Measurements from ENCODE around the gene ASTN2. TPM values are rescaled to one million over a fixed set of nuclear protein-coding genes. Genes with fewer than 3 reads are reported as not detected.

The ASTN2 gene
- total and polyA plus RNA-seq, 4 donors, result 0.57 to 2.9 (median 1.4) TPM

GRCh38 chr9:116733010-116733641, 681.7 kb downstream of the ASTN2 start:
- H3K4me1 ChIP-seq (ENCODE audit: control insufficient read depth in 4 of 4, insufficient read depth in 4 of 4, low read length in 3 of 4), result peaks cover 0 to 5% (median 2%) of the 10 kb centered on the region in 4 donors
- no peak for TF ChIP-seq SP1 (IDR thresholded peaks at IDR 0.05)
- TF ChIP-seq HNF4G (IDR thresholded peaks at IDR 0.05), result no peak
- no peak for TF ChIP-seq FOXA1 (IDR thresholded peaks at IDR 0.05)
- no peak for TF ChIP-seq GABPA (IDR thresholded peaks at IDR 0.05 in 1 of 2, conservative IDR thresholded peaks at IDR 0.05 in 1 of 2)
- TF ChIP-seq TAF1 (conservative IDR thresholded peaks at IDR 0.05), result no peak
- no peak for TF ChIP-seq ATF3 (IDR thresholded peaks at IDR 0.05)
- no peak for TF ChIP-seq RXRA (IDR thresholded peaks at IDR 0.05)
- TF ChIP-seq, protein P1, sequence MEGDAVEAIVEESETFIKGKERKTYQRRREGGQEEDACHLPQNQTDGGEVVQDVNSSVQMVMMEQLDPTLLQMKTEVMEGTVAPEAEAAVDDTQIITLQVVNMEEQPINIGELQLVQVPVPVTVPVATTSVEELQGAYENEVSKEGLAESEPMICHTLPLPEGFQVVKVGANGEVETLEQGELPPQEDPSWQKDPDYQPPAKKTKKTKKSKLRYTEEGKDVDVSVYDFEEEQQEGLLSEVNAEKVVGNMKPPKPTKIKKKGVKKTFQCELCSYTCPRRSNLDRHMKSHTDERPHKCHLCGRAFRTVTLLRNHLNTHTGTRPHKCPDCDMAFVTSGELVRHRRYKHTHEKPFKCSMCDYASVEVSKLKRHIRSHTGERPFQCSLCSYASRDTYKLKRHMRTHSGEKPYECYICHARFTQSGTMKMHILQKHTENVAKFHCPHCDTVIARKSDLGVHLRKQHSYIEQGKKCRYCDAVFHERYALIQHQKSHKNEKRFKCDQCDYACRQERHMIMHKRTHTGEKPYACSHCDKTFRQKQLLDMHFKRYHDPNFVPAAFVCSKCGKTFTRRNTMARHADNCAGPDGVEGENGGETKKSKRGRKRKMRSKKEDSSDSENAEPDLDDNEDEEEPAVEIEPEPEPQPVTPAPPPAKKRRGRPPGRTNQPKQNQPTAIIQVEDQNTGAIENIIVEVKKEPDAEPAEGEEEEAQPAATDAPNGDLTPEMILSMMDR (IDR thresholded peaks at IDR 0.05; ENCODE audit: low read depth, low read length, missing input control), result no peak
- no peaks in the 10 kb centered on the region for H3K9me3 ChIP-seq (ENCODE audit: control insufficient read depth in 4 of 4, low read length in 3 of 4)
- no peaks in the 10 kb centered on the region for H3K36me3 ChIP-seq (ENCODE audit: control insufficient read depth in 4 of 4, insufficient read depth in 3 of 4, low read depth in 1 of 4, low read length in 3 of 4)
- no peak overlapping the region for H3K27ac ChIP-seq (ENCODE audit: low read depth in 1 of 2, low read length in 2 of 2)
- H3K9ac ChIP-seq (ENCODE audit: low read depth in 1 of 2, low read length in 2 of 2), result no peak overlapping the region
- H3K27me3 ChIP-seq (ENCODE audit: control insufficient read depth in 4 of 4, insufficient read depth in 4 of 4, low read length in 3 of 4), result no peaks in the 10 kb centered on the region
- DNase-seq (ENCODE audit: low spot score), result no peak
- WGBS, result 76% methylated on average over 9 of the region's 9 CpGs
- no peak overlapping the region for H3K4me3 ChIP-seq (ENCODE audit: low read depth in 1 of 3, low read length in 3 of 3)

DNA sequence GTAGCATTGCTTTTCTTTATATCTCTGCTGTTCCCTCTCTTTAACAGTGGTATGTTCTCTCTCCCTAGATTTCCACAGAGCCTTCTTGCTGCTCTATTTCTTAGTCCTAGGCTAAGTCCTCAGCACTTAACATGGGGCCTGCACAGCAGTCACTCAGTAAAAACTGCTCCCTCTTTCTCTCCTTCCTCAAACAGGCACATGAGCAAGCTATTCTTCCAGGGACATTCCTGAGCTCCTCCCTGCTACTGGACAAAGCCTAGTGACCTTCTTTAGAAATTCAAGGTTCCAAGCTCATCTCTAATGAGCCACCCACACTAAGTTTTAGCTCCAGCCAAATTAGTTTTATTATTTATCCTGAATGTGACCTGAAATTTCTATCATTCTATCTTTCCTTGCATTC, 688.3 kb downstream of the ASTN2 start:
- TF ChIP-seq GABPA (IDR thresholded peaks at IDR 0.05 in 1 of 2, conservative IDR thresholded peaks at IDR 0.05 in 1 of 2), result no peak
- TF ChIP-seq, protein P2, sequence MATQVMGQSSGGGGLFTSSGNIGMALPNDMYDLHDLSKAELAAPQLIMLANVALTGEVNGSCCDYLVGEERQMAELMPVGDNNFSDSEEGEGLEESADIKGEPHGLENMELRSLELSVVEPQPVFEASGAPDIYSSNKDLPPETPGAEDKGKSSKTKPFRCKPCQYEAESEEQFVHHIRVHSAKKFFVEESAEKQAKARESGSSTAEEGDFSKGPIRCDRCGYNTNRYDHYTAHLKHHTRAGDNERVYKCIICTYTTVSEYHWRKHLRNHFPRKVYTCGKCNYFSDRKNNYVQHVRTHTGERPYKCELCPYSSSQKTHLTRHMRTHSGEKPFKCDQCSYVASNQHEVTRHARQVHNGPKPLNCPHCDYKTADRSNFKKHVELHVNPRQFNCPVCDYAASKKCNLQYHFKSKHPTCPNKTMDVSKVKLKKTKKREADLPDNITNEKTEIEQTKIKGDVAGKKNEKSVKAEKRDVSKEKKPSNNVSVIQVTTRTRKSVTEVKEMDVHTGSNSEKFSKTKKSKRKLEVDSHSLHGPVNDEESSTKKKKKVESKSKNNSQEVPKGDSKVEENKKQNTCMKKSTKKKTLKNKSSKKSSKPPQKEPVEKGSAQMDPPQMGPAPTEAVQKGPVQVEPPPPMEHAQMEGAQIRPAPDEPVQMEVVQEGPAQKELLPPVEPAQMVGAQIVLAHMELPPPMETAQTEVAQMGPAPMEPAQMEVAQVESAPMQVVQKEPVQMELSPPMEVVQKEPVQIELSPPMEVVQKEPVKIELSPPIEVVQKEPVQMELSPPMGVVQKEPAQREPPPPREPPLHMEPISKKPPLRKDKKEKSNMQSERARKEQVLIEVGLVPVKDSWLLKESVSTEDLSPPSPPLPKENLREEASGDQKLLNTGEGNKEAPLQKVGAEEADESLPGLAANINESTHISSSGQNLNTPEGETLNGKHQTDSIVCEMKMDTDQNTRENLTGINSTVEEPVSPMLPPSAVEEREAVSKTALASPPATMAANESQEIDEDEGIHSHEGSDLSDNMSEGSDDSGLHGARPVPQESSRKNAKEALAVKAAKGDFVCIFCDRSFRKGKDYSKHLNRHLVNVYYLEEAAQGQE (IDR thresholded peaks at IDR 0.05), result no peak
- TF ChIP-seq HNF4A (conservative IDR thresholded peaks at IDR 0.05), result no peak
- no peak for TF ChIP-seq YY1 (IDR thresholded peaks at IDR 0.05)
- no peak for TF ChIP-seq HNF4G (IDR thresholded peaks at IDR 0.05)
- no peak for TF ChIP-seq TAF1 (conservative IDR thresholded peaks at IDR 0.05)
- TF ChIP-seq SP1 (IDR thresholded peaks at IDR 0.05), result no peak
- TF ChIP-seq, protein P3, sequence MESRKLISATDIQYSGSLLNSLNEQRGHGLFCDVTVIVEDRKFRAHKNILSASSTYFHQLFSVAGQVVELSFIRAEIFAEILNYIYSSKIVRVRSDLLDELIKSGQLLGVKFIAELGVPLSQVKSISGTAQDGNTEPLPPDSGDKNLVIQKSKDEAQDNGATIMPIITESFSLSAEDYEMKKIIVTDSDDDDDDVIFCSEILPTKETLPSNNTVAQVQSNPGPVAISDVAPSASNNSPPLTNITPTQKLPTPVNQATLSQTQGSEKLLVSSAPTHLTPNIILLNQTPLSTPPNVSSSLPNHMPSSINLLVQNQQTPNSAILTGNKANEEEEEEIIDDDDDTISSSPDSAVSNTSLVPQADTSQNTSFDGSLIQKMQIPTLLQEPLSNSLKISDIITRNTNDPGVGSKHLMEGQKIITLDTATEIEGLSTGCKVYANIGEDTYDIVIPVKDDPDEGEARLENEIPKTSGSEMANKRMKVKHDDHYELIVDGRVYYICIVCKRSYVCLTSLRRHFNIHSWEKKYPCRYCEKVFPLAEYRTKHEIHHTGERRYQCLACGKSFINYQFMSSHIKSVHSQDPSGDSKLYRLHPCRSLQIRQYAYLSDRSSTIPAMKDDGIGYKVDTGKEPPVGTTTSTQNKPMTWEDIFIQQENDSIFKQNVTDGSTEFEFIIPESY (IDR thresholded peaks at IDR 0.05), result no peak
- no peak for TF ChIP-seq RAD21 (IDR thresholded peaks at IDR 0.05)
- no peak for TF ChIP-seq FOXA1 (IDR thresholded peaks at IDR 0.05)
- TF ChIP-seq, protein P1 (IDR thresholded peaks at IDR 0.05; ENCODE audit: low read depth, low read length, missing input control), result no peak
- TF ChIP-seq MAX (IDR thresholded peaks at IDR 0.05), result no peak
- no peak for TF ChIP-seq ATF3 (IDR thresholded peaks at IDR 0.05)
- TF ChIP-seq FOXA2 (IDR thresholded peaks at IDR 0.05), result no peak
- TF ChIP-seq RXRA (IDR thresholded peaks at IDR 0.05), result no peak
- no peak for TF ChIP-seq EGR1 (IDR thresholded peaks at IDR 0.05; ENCODE audit: low read depth in 2 of 2)
- no peak for TF ChIP-seq NR2F2 (IDR thresholded peaks at IDR 0.05)
- no peak for TF ChIP-seq JUND (IDR thresholded peaks at IDR 0.05)
- Histone ChIP-seq H3K27me3 (ENCODE audit: control insufficient read depth in 4 of 4, insufficient read depth in 4 of 4, low read length in 3 of 4) (no peaks in the 10 kb centered on the region), H3K27ac (ENCODE audit: low read depth in 1 of 2, low read length in 2 of 2) (no peak overlapping the region), H3K9me3 (ENCODE audit: control insufficient read depth in 4 of 4, low read length in 3 of 4) (no peaks in the 10 kb centered on the region), H3K36me3 (ENCODE audit: control insufficient read depth in 4 of 4, insufficient read depth in 3 of 4, low read depth in 1 of 4, low read length in 3 of 4) (no peaks in the 10 kb centered on the region), H3K4me3 (ENCODE audit: low read depth in 1 of 3, low read length in 3 of 3) (no peak overlapping the region), H3K4me1 (ENCODE audit: control insufficient read depth in 4 of 4, insufficient read depth in 4 of 4, low read length in 3 of 4) (no peaks in the 10 kb centered on the region), H3K9ac (ENCODE audit: low read depth in 1 of 2, low read length in 2 of 2) (no peak overlapping the region)
- no peak for DNase-seq (ENCODE audit: low spot score)

Measured in liver (tissue), 9 donors.